H9 (cell line): Measurements from ENCODE around the gene ADPRH. TPM values are rescaled to one million over a fixed set of nuclear protein-coding genes. Genes with fewer than 3 reads are reported as not detected.

ENCODE experiments used
- DNase-seq: peaks from one replicate; pipeline ENCODE4 v3.0.0-alpha.2; 2017
- H2AFZ ChIP-seq: one replicate; pipeline ENCODE4 v1.6.1; 2013; ENCODE audit warnings: mild to moderate bottlenecking, low read length, control low read depth, moderate library complexity
- H2AK5ac ChIP-seq: 2 replicates; pipeline ENCODE4 v1.6.1; 2013; ENCODE audit warnings: low read length, control low read depth, mixed read lengths; ENCODE audit not compliant: insufficient read length
- H2BK120ac ChIP-seq: one replicate; pipeline ENCODE4 v1.6.1; 2013; ENCODE audit warnings: low read depth, mild to moderate bottlenecking, low read length, control low read depth, inconsistent platforms; ENCODE audit not compliant: poor library complexity, severe bottlenecking
- H2BK12ac ChIP-seq: 2 replicates; pipeline ENCODE4 v1.6.1; 2013; ENCODE audit warnings: low read length, control low read depth, mixed read lengths, low read depth; ENCODE audit not compliant: insufficient read length
- H2BK15ac ChIP-seq: 2 replicates; pipeline ENCODE4 v1.6.1; 2013; ENCODE audit warnings: low read depth, low read length, control low read depth
- H2BK20ac ChIP-seq: one replicate; pipeline ENCODE4 v1.6.1; 2013; ENCODE audit warnings: low read depth, mild to moderate bottlenecking, low read length, control low read depth, inconsistent platforms; ENCODE audit not compliant: poor library complexity, severe bottlenecking
- H2BK5ac ChIP-seq: 2 replicates; pipeline ENCODE4 v1.6.1; 2013; ENCODE audit warnings: low read length, control low read depth, mixed read lengths; ENCODE audit not compliant: insufficient read length
- H3K14ac ChIP-seq: 2 replicates; pipeline ENCODE4 v1.6.1; 2013; ENCODE audit warnings: low read length, control low read depth; ENCODE audit not compliant: insufficient read depth
- H3K18ac ChIP-seq: 2 replicates; pipeline ENCODE4 v1.6.1; 2013; ENCODE audit warnings: low read depth, mild to moderate bottlenecking, mixed read lengths, low read length, control low read depth; ENCODE audit not compliant: insufficient read length
- H3K23ac ChIP-seq: 2 replicates; pipeline ENCODE4 v1.6.1; 2013; ENCODE audit warnings: low read length, control low read depth, mixed read lengths, low read depth; ENCODE audit not compliant: insufficient read length
- H3K23me2 ChIP-seq: 2 replicates; pipeline ENCODE4 v1.6.1; 2013; ENCODE audit warnings: low read depth, mild to moderate bottlenecking, mixed read lengths, low read length, control low read depth; ENCODE audit not compliant: insufficient read length, poor library complexity, severe bottlenecking
- H3K27ac ChIP-seq: 2 replicates; pipeline ENCODE4 v1.5.1; 2013; ENCODE audit warnings: low read length, control low read depth, mixed read lengths, low read depth; ENCODE audit not compliant: insufficient read length
- H3K27me3 ChIP-seq: 2 replicates; pipeline ENCODE4 v1.6.1; 2013; ENCODE audit warnings: low read length, control low read depth, inconsistent platforms; ENCODE audit not compliant: insufficient read depth
- H3K4ac ChIP-seq: 2 replicates; pipeline ENCODE4 v1.6.1; 2013; ENCODE audit warnings: low read depth, mild to moderate bottlenecking, control low read depth, inconsistent platforms, low read length, moderate library complexity
- H3K4me1 ChIP-seq: 2 replicates; pipeline ENCODE4 v1.6.1; 2013; ENCODE audit warnings: low read length, control low read depth, inconsistent platforms; ENCODE audit not compliant: insufficient read depth
- H3K4me2 ChIP-seq: 2 replicates; pipeline ENCODE4 v1.6.1; 2013; ENCODE audit warnings: low read length, control low read depth, mixed read lengths; ENCODE audit not compliant: insufficient read length, insufficient read depth
- H3K56ac ChIP-seq: 2 replicates; pipeline ENCODE4 v1.6.1; 2013; ENCODE audit warnings: low read depth, mild to moderate bottlenecking, mixed read lengths, low read length, control low read depth; ENCODE audit not compliant: insufficient read length
- H3K79me1 ChIP-seq: 2 replicates; pipeline ENCODE4 v1.6.1; 2013; ENCODE audit warnings: low read depth, mild to moderate bottlenecking, moderate library complexity, low read length, control low read depth, inconsistent platforms; ENCODE audit not compliant: insufficient read depth, poor library complexity, severe bottlenecking
- H3K79me2 ChIP-seq: 2 replicates; pipeline ENCODE4 v1.6.1; 2013; ENCODE audit warnings: low read length, control low read depth, inconsistent platforms; ENCODE audit not compliant: insufficient read depth
- H3K9ac ChIP-seq: 2 replicates; pipeline ENCODE4 v1.6.1; 2013; ENCODE audit warnings: low read length, control low read depth, mixed read lengths; ENCODE audit not compliant: insufficient read length; ENCODE audit errors: extremely low read depth
- H3K9me3 ChIP-seq: one replicate; pipeline ENCODE4 v1.6.1; 2013; ENCODE audit warnings: low read depth, low read length, inconsistent platforms; ENCODE audit not compliant: control insufficient read depth
- H3T11ph ChIP-seq: one replicate; pipeline ENCODE4 v1.6.1; 2013; ENCODE audit warnings: mild to moderate bottlenecking, low read length, control low read depth, inconsistent platforms
- H4K20me1 ChIP-seq: one replicate; pipeline ENCODE4 v1.6.1; 2013; ENCODE audit not compliant: control insufficient read depth, insufficient read length, insufficient read depth
- H4K5ac ChIP-seq: 2 replicates; pipeline ENCODE4 v1.6.1; 2013; ENCODE audit warnings: low read depth, mild to moderate bottlenecking, mixed read lengths, low read length, control low read depth; ENCODE audit not compliant: insufficient read length
- H4K8ac ChIP-seq: replicated peaks from 2 replicates; pipeline ENCODE4 v1.6.1; 2013; ENCODE audit warnings: low read length, control low read depth, mixed read lengths, low read depth; ENCODE audit not compliant: insufficient read length
- H4K91ac ChIP-seq: 2 replicates; pipeline ENCODE4 v1.6.1; 2013; ENCODE audit warnings: low read depth, mild to moderate bottlenecking, moderate library complexity, mixed read lengths, low read length, control low read depth; ENCODE audit not compliant: insufficient read length
- H3K27ac Mint-ChIP-seq, 3 experiments: 2 replicates in 2 of 3; 3 replicates in 1 of 3; pipeline ENCODE4 v1.8.0; 2020 to 2021; ENCODE audit warnings: mixed read lengths in 3 of 3, mild to moderate bottlenecking in 1 of 3, moderate library complexity in 1 of 3
- H3K27me3 Mint-ChIP-seq: 2 replicates; pipeline ENCODE4 v1.8.0; 2021; ENCODE audit warnings: low read depth, mild to moderate bottlenecking, moderate library complexity, mixed read lengths
- H3K36me3 Mint-ChIP-seq, 3 experiments: 2 replicates in 2 of 3; 3 replicates in 1 of 3; pipeline ENCODE4 v1.8.0; 2020 to 2021; ENCODE audit warnings: low read depth in 3 of 3, mixed read lengths in 3 of 3; ENCODE audit not compliant: insufficient read depth in 1 of 3
- H3K4me1 Mint-ChIP-seq, 2 experiments: 2 replicates each; pipeline ENCODE4 v1.8.0; 2020; ENCODE audit warnings: mixed read lengths in 2 of 2
- H3K4me3 Mint-ChIP-seq, 2 experiments: 2 replicates in 1 of 2; 3 replicates in 1 of 2; pipeline ENCODE4 v1.8.0; 2020 to 2021; ENCODE audit warnings: mild to moderate bottlenecking in 2 of 2, mixed read lengths in 2 of 2, moderate library complexity in 1 of 2
- H3K9me3 Mint-ChIP-seq, 2 experiments: 2 replicates in 1 of 2; 3 replicates in 1 of 2; pipeline ENCODE4 v1.8.0; 2020; ENCODE audit warnings: mild to moderate bottlenecking in 2 of 2, mixed read lengths in 2 of 2, moderate library complexity in 1 of 2
- CTCF ChIP-seq: fragments of 200-600 bp; sonication (generic); conservative IDR thresholded peaks from 3 replicates; pipeline ENCODE4 v1.8.0; 2021; ENCODE audit warnings: antibody characterized with exemption, mild to moderate bottlenecking
- WGBS: extraction: QIAGEN DNeasy Blood & Tissue Kit; methylation state at CpG from one replicate; pipeline ENCODE4 v1.1.7; 2013; ENCODE audit warnings: missing lambda C conversion rate, low lambda C conversion rate, mixed read lengths; ENCODE audit not compliant: insufficient read length; ENCODE audit errors: extremely low coverage; 5-methylcytosine and 5-hydroxymethylcytosine counted together
- total RNA-seq: library from RNA; stranded (reverse); gene quantifications from 2 replicates; pipeline ENCODE4 v1.2.1, GENCODE V29; 2021

ADPRH gene
- total RNA-seq, 1 experiment from 2014 or later: 3.1 TPM

GRCh38 chr3:119595639-119596334 lies 16.5 kb downstream of the ADPRH start:
- Histone ChIP-seq H3K79me2 (no peaks in the 10 kb centered on the region), H3K27ac (no peak overlapping the region), H2BK5ac (no peak overlapping the region), H3K79me1 (no peaks in the 10 kb centered on the region), H2AK5ac (no peak overlapping the region), H3K23ac (no peak overlapping the region), H4K8ac (no peak overlapping the region), H2AFZ (no peak overlapping the region), H4K20me1 (no peaks in the 10 kb centered on the region), H3K9me3 (no peaks in the 10 kb centered on the region), H2BK120ac (no peak overlapping the region), H4K5ac (no peak overlapping the region), H3K56ac (no peak overlapping the region), H2BK15ac (no peak overlapping the region), H3K14ac (no peak overlapping the region), H3K4ac (no peak overlapping the region), H4K91ac (no peak overlapping the region), H3K18ac (no peak overlapping the region), H3K4me1 (no peaks in the 10 kb centered on the region), H3K4me2 (no peak overlapping the region), H2BK20ac (no peak overlapping the region), H3K9ac (no peak overlapping the region), H3T11ph (no peak overlapping the region), H2BK12ac (no peak overlapping the region), H3K27me3 (no peaks in the 10 kb centered on the region), H3K23me2 (no peaks in the 10 kb centered on the region)
- no CpG with 5 or more reads among the region's 7 CpGs for WGBS
- Mint-ChIP-seq H3K27me3 (peaks cover 5% of the 10 kb centered on the region), H3K9me3 (peaks cover 0 to 3% of the 10 kb centered on the region in 2 experiments; a peak in 3 of 5 replicates), H3K4me3 (no peak overlapping the region), H3K36me3 (no peaks in the 10 kb centered on the region; a peak in 2 of 7 replicates), H3K27ac (peak overlapping the region in 1 of 3 experiments; percentile 32; a peak in 1 of 7 replicates), H3K4me1 (peaks cover 0 to 4% of the 10 kb centered on the region in 2 experiments; a peak in 2 of 4 replicates)
- no peak for TF ChIP-seq CTCF
- no peak for DNase-seq
